ENCODE data around the gene TMEM63A.

The TMEM63A gene

DNA sequence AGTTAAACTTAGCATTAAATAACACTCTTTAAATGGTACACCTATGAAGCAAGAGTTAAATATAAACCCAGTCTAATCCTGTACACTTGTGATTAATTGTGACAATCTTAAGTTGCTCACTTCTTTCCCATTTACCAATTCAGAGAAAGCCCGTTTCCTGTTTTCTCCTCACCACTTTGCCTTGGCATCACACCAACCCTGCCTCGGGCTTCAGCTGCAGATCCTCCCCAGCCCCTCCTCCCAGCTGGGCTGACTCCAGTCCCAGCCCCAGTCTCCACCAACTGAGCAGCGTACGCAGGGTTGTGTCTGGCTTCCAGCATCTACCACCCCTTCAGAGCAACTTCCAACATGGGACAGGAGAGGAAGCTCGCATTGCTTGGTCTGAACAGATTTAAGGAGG is 37.7 kb upstream of the TMEM63A start:
- Histone ChIP-seq H3K4me1 (ENCODE audit: insufficient read depth, low read length) (peaks cover 4% of the 10 kb centered on the region), H3K9me3 (ENCODE audit: insufficient read depth, low read depth, low read length) (no peaks in the 10 kb centered on the region), H3K27me3 (ENCODE audit: insufficient read depth, low read length) (no peaks in the 10 kb centered on the region), H3K9ac (ENCODE audit: low read depth, low read length) (no peak overlapping the region), H3K36me3 (ENCODE audit: insufficient read depth, low read depth, low read length) (peaks cover 50% of the 10 kb centered on the region), H3K4me3 (ENCODE audit: low read length) (no peak overlapping the region), H3K27ac (ENCODE audit: low read length) (no peak overlapping the region)

DNA sequence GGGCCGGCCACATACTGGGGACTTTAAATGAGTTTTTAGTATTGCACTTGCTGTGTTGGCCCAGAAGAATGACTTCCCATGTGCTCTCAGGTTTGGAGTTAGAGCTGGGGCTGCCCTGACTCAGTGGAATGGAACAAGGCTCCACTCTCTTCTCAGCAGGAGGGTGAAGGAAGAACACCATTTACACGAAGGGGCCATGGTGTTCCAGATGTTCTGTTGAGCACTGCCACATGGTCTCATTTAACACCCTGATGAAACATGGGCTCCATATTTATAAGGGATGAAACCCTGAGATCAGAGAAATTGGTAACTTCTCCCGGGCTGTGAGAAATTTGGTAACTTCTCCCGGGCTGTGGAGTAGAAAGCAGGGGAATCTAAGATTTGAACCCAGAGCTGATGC is 36.1 kb upstream of the TMEM63A start:
- H3K4me1 ChIP-seq (ENCODE audit: insufficient read depth, low read length) = peaks cover 4% of the 10 kb centered on the region
- H3K4me3 ChIP-seq (ENCODE audit: low read length) = no peak overlapping the region
- H3K36me3 ChIP-seq (ENCODE audit: insufficient read depth, low read depth, low read length) = peaks cover 50% of the 10 kb centered on the region
- H3K9me3 ChIP-seq (ENCODE audit: insufficient read depth, low read depth, low read length) = no peaks in the 10 kb centered on the region
- H3K27ac ChIP-seq (ENCODE audit: low read length) = no peak overlapping the region
- H3K27me3 ChIP-seq (ENCODE audit: insufficient read depth, low read length) = no peaks in the 10 kb centered on the region
- no peak overlapping the region for H3K9ac ChIP-seq (ENCODE audit: low read depth, low read length)

DNA sequence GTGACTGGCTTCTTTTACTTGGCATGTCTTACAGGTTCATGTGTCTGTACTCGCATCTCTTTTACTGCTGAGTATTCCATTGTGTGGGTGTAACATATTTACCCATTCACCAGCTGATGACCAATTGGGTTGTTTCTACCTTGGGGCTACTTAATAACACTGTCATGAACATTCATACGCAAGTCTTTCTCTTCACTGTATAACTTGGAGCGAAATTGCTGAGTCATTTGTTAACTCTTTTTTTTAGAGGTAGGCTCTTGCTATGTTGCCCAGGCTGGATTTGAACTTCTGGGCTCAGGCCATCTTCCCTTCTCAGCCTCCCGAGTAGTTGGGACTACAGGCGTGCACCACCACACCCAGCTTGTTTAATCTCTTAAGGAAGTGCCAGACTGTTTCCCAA is 35.4 kb upstream of the TMEM63A start:
- no peak overlapping the region for H3K4me3 ChIP-seq (ENCODE audit: low read length)
- H3K9ac ChIP-seq (ENCODE audit: low read depth, low read length) = no peak overlapping the region
- H3K27ac ChIP-seq (ENCODE audit: low read length) = no peak overlapping the region
- no peaks in the 10 kb centered on the region for H3K9me3 ChIP-seq (ENCODE audit: insufficient read depth, low read depth, low read length)
- H3K27me3 ChIP-seq (ENCODE audit: insufficient read depth, low read length) = no peaks in the 10 kb centered on the region
- H3K4me1 ChIP-seq (ENCODE audit: insufficient read depth, low read length) = peaks cover under 1% of the 10 kb centered on the region; the same call in 1 of the 2 replicates
- H3K36me3 ChIP-seq (ENCODE audit: insufficient read depth, low read depth, low read length) = peaks cover 46% of the 10 kb centered on the region

DNA sequence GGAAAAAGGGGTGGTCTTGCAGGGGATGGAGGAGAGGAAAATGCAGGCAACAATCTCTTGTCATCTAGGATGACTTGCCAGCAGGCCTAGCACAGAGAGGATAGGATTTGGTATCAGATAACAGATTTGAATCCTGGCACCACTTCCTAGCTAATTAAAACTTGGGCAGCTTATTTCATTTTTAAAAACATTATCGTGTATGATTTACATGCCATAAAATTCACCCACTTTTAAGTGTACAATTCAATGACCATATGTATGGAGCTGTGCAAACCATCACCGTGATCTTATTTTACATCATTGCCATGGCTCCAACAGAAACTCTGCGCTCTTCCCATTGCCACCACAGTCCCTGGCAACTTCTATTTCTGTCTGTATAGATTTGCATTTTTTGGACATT is 34.9 kb upstream of the TMEM63A start:
- no peaks in the 10 kb centered on the region; the same call in none of the 2 replicates for H3K27me3 ChIP-seq (ENCODE audit: insufficient read depth, low read length)
- H3K36me3 ChIP-seq (ENCODE audit: insufficient read depth, low read depth, low read length) = peaks cover 41% of the 10 kb centered on the region
- no peak overlapping the region for H3K4me3 ChIP-seq (ENCODE audit: low read length)
- H3K27ac ChIP-seq (ENCODE audit: low read length) = no peak overlapping the region
- no peaks in the 10 kb centered on the region for H3K9me3 ChIP-seq (ENCODE audit: insufficient read depth, low read depth, low read length)
- no peak overlapping the region for H3K9ac ChIP-seq (ENCODE audit: low read depth, low read length)
- no peaks in the 10 kb centered on the region for H3K4me1 ChIP-seq (ENCODE audit: insufficient read depth, low read length)

DNA sequence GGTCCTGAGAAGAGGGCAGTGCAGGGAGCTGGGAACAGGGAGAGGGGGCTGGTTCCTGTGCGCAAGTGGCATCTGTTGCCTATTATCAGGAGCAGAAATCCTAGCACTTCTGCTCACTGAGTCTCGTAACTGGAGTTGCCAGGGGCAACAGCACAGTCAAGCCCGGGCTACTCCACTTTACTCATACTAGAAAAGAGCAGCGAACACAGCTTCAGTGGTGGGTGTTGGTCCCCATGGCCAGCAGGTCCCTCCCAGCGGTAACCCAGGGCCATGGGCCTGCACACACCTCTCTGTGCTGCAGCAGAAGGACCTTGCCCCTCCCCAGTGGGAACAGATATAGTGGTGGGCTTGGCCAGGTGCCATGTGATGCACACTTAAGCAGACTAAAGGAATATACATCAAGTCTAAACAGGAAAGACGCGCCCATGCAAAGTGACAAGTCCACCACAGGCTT is 33.4 kb upstream of the TMEM63A start:
- peaks cover 26% of the 10 kb centered on the region for H3K36me3 ChIP-seq (ENCODE audit: insufficient read depth, low read depth, low read length)
- no peak overlapping the region for H3K27ac ChIP-seq (ENCODE audit: low read length)
- peaks cover 7% of the 10 kb centered on the region for H3K27me3 ChIP-seq (ENCODE audit: insufficient read depth, low read length)
- no peak overlapping the region for H3K4me3 ChIP-seq (ENCODE audit: low read length)
- no peaks in the 10 kb centered on the region for H3K9me3 ChIP-seq (ENCODE audit: insufficient read depth, low read depth, low read length)
- H3K9ac ChIP-seq (ENCODE audit: low read depth, low read length) = no peak overlapping the region
- no peaks in the 10 kb centered on the region for H3K4me1 ChIP-seq (ENCODE audit: insufficient read depth, low read length)

DNA sequence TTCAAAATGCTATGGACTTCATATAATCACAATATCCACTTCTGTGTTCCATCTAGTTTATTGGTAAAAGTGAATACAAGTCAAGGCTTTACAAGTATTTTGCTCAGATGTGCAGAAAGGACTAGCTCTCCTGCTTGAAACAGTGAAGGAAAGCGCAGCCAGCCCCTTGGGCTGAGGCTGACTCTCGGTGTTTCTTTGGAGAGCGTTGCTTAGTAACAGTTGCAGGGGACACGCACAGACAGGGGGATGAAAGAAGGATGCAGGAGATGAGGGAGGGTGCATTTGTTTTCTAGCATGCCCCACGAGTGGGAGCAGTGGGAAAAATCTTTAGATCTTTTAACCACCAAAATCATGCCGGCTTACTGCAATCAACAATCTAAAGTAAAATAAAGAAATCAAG is 32.8 kb upstream of the TMEM63A start:
- Histone ChIP-seq H3K4me3 (ENCODE audit: low read length) (no peak overlapping the region), H3K36me3 (ENCODE audit: insufficient read depth, low read depth, low read length) (peaks cover 20% of the 10 kb centered on the region), H3K27ac (ENCODE audit: low read length) (no peak overlapping the region), H3K9me3 (ENCODE audit: insufficient read depth, low read depth, low read length) (no peaks in the 10 kb centered on the region), H3K9ac (ENCODE audit: low read depth, low read length) (no peak overlapping the region), H3K4me1 (ENCODE audit: insufficient read depth, low read length) (no peaks in the 10 kb centered on the region), H3K27me3 (ENCODE audit: insufficient read depth, low read length) (peaks cover 7% of the 10 kb centered on the region)

DNA sequence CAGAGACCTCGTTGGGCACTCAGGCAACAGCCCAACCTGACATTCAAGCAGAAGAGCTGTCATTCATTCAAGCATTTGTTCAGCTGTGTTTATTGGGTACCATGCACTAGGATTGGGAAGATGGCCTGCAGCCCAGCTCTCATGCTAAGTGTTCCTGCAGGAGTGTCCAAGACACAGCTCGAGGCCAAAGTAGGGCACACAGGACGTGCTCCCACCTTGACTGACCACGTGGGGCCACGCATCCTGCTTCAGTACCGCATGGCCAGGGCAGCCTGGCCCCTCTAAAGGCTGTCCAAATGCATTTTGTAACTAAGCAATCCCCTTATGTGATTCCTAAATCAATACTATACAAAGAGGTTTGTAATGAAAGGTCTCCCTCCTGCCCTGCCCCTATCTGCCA is 32.2 kb upstream of the TMEM63A start:
- Histone ChIP-seq H3K9me3 (ENCODE audit: insufficient read depth, low read depth, low read length) (no peaks in the 10 kb centered on the region), H3K9ac (ENCODE audit: low read depth, low read length) (no peak overlapping the region), H3K27me3 (ENCODE audit: insufficient read depth, low read length) (peaks cover 7% of the 10 kb centered on the region), H3K27ac (ENCODE audit: low read length) (no peak overlapping the region), H3K36me3 (ENCODE audit: insufficient read depth, low read depth, low read length) (peaks cover 14% of the 10 kb centered on the region), H3K4me1 (ENCODE audit: insufficient read depth, low read length) (no peaks in the 10 kb centered on the region), H3K4me3 (ENCODE audit: low read length) (no peak overlapping the region)

DNA sequence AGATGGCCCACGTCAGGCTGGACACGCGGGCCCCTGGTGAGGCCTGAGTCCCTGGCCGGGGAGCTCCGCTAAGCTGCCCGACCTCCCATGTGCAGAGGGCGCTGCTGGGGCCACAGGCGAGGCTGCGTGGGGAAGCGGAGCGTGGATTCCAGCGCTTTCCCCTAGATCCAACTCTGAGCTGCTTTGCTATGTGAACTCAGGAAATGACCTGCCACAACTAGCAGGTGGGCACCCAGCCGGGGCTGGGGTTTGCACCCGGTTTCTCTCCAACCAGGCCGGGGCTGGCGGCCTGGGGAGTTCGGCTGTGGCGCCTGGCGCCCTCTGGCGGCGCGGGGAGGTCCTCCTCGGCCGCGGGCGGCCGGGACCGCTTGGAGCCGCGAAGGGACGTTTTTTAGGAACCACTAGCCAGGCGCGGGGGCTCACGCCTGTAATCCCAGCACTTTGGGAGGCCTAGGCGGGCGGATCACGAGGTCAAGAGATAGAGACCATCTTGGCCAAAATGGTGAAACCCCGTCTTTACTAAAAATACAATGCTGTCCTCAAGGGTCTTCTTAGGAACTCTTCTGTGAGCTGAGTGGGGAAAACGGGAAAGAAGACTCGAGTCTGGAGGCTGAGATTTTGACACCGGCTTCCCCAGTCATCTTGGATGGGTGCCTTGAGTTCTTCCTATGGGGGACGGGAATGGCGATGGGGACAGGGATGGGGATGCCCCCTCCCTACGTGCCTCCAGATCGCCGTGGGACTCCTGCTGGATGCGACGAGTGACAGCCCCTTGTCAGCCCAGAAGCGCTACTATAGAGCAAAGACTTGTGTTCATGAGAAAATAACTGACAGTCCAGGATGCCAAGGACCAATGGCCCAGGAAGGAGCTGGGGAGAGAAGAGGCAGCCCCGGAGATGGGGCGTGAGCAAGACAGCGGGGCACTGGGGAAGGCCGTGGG is 29.3 kb upstream of the TMEM63A start:
- H3K4me1 ChIP-seq (ENCODE audit: insufficient read depth, low read length) = no peaks in the 10 kb centered on the region
- H3K36me3 ChIP-seq (ENCODE audit: insufficient read depth, low read depth, low read length) = no peaks in the 10 kb centered on the region
- H3K27me3 ChIP-seq (ENCODE audit: insufficient read depth, low read length) = peaks cover 7% of the 10 kb centered on the region
- no peak overlapping the region for H3K9ac ChIP-seq (ENCODE audit: low read depth, low read length)
- no peak overlapping the region for H3K4me3 ChIP-seq (ENCODE audit: low read length)
- no peaks in the 10 kb centered on the region for H3K9me3 ChIP-seq (ENCODE audit: insufficient read depth, low read depth, low read length)
- H3K27ac ChIP-seq (ENCODE audit: low read length) = no peak overlapping the region

DNA sequence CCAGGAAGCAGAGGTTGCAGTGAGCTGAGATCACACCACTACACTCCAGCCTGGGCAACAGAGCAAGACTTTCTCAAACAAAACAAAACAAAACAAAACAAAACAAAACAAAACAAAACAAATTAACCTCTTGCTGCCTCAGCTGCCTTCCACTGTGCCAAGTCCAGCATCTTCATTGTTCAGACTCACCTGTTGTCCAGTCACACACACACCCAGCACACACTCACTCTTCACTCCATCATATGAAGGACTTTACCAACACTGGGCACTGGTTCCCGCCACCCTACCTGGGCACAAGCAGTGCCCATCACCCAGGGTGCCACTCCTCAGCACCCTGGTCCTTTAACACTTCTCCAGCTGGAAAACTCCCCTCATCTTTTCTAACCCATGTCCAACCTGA is 27.3 kb upstream of the TMEM63A start:
- peaks cover 7% of the 10 kb centered on the region for H3K27me3 ChIP-seq (ENCODE audit: insufficient read depth, low read length)
- no peak overlapping the region for H3K27ac ChIP-seq (ENCODE audit: low read length)
- no peak overlapping the region for H3K4me3 ChIP-seq (ENCODE audit: low read length)
- H3K9me3 ChIP-seq (ENCODE audit: insufficient read depth, low read depth, low read length) = no peaks in the 10 kb centered on the region
- no peaks in the 10 kb centered on the region for H3K36me3 ChIP-seq (ENCODE audit: insufficient read depth, low read depth, low read length)
- no peaks in the 10 kb centered on the region for H3K4me1 ChIP-seq (ENCODE audit: insufficient read depth, low read length)
- no peak overlapping the region for H3K9ac ChIP-seq (ENCODE audit: low read depth, low read length)

DNA sequence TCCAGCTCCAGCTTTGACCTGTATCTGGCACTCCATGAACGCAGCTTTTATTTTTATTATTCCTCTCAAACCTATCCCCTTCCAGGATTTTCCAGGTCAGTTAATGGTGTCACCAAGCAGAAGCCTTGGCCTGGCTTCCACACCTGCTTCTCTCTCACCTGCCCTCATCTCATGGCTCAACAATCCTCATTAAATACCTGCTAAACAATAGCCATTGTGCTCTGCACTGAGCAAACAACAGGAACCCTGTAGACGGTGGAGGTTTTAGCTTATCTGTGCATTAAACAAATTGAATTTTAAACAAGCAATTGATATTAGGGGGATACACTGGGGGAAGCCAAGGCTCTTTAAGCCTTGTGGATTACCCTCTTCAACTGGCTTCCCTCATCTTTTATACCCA is 26.6 kb upstream of the TMEM63A start:
- H3K9me3 ChIP-seq (ENCODE audit: insufficient read depth, low read depth, low read length) = no peaks in the 10 kb centered on the region

DNA sequence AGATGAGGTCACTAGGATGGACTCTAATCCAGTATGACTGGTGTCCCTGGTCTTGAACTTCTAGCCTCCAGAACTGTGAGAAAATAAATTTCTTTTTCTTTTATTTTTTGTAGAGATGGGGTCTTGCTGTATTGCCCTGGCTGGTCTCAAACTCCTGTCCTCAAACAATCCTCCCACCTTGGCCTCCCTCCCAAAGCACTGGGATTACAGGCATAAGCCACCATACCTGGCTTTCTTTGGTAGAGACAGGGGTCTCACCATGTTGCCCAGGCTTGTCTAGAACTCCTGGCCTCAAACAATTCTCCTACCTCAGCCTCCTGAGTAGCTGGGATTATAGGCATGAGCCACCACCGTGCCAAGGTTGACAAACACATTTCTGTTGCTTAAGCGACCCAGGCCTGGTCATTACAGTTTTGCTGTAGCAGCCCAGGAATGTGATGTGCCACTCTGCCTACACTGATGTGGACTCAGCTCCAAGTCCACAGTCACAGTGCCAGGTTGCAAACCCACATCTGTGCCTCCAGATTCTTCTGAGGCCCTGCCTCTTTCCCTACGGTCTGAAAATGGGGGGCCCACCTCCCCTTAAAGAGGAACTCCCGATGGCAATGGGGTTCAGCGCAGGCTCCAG is 25.9 kb upstream of the TMEM63A start:
- H3K27ac ChIP-seq (ENCODE audit: low read length) = no peak overlapping the region
- no peak overlapping the region for H3K9ac ChIP-seq (ENCODE audit: low read depth, low read length)
- H3K9me3 ChIP-seq (ENCODE audit: insufficient read depth, low read depth, low read length) = no peaks in the 10 kb centered on the region
- peaks cover 7% of the 10 kb centered on the region for H3K27me3 ChIP-seq (ENCODE audit: insufficient read depth, low read length)
- H3K4me1 ChIP-seq (ENCODE audit: insufficient read depth, low read length) = no peaks in the 10 kb centered on the region
- H3K4me3 ChIP-seq (ENCODE audit: low read length) = no peak overlapping the region
- no peaks in the 10 kb centered on the region for H3K36me3 ChIP-seq (ENCODE audit: insufficient read depth, low read depth, low read length)

More for the DNA sequence above, 26.6 kb upstream of the TMEM63A start:
- no peaks in the 10 kb centered on the region for H3K36me3 ChIP-seq (ENCODE audit: insufficient read depth, low read depth, low read length)
- no peak overlapping the region for H3K4me3 ChIP-seq (ENCODE audit: low read length)
- H3K27me3 ChIP-seq (ENCODE audit: insufficient read depth, low read length) = peaks cover 7% of the 10 kb centered on the region
- H3K27ac ChIP-seq (ENCODE audit: low read length) = no peak overlapping the region
- no peaks in the 10 kb centered on the region for H3K4me1 ChIP-seq (ENCODE audit: insufficient read depth, low read length)
- no peak overlapping the region for H3K9ac ChIP-seq (ENCODE audit: low read depth, low read length)

DNA sequence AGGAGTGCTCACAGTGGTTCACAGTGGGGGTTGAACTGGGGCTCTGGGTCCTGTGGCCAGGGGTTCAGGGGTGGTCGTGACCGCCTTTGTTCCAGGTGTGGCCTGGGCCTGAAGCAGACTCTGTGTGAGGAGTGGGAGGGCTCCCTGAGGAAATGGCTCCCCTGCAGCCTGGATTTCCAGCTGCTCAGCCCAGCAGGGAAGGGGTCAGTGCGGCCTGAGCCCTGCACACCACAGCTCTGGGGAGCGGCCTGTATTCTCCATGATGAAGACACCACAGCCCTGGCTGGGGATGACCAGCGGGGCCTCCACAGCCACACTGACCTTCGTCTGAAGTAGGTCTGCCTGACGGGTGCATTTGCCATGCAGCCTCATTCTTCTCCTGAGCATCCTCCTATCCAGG is 25.2 kb upstream of the TMEM63A start:
- no peak overlapping the region for H3K9ac ChIP-seq (ENCODE audit: low read depth, low read length)
- H3K36me3 ChIP-seq (ENCODE audit: insufficient read depth, low read depth, low read length) = no peaks in the 10 kb centered on the region
- peaks cover 7% of the 10 kb centered on the region for H3K27me3 ChIP-seq (ENCODE audit: insufficient read depth, low read length)
- no peak overlapping the region for H3K4me3 ChIP-seq (ENCODE audit: low read length)
- no peaks in the 10 kb centered on the region for H3K4me1 ChIP-seq (ENCODE audit: insufficient read depth, low read length)
- H3K9me3 ChIP-seq (ENCODE audit: insufficient read depth, low read depth, low read length) = no peaks in the 10 kb centered on the region
- no peak overlapping the region for H3K27ac ChIP-seq (ENCODE audit: low read length)
